ENCODE results near the gene LAMP2.

GRCh38 chrX:120402369-120402768 lies 66.7 kb downstream of the LAMP2 start:
- no peak for TF ChIP-seq CTCF (IDR thresholded peaks at IDR 0.05)
- no peak for TF ChIP-seq POLR2A (IDR thresholded peaks at IDR 0.05)

Data from heart left ventricle (tissue), 13 donors.